SK-N-SH treated with all-trans-retinoic acid at 6 μM for 48 hours (cell line): ENCODE measurements around the gene GZMA.
"Not testable (repeated sequence)": the region's sequence is repeated elsewhere in the genome, so short reads cannot be mapped to it uniquely, and the experiment has no call there.

ENCODE experiments used
- GLIS3 ChIP-seq: fragments of 250-450 bp; sonication (Bioruptor Pico); IDR thresholded peaks from 2 replicates; pipeline ENCODE4 v1.5.0; 2020; ENCODE audit warnings: mild to moderate bottlenecking, moderate library complexity
- ZNF8 ChIP-seq: fragments of 450-650 bp; formaldehyde crosslinking; IDR thresholded peaks from 2 replicates; pipeline ENCODE4 v1.5.0; 2020; ENCODE audit warnings: mild to moderate bottlenecking, moderate library complexity

DNA sequence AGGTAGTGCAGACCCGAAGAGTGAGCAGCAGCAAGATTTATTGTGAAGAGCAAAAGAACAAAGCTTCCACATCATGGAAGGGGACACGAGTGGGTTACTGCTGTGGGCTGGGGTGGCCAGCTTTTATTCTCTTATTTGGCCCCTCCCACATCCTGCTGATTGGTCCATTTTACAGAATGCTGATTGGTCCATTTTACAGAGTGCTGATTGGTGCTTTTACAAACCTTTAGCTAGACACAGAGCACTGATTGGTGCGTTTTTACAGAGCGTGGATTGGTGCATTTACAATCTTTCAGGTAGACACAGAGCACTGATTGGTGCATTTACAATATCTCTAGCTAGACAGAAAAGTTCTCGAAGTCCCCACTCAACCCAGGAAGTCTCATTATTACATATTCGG, 11.4 kb upstream of the GZMA start:
- not testable (repeated sequence) for TF ChIP-seq ZNF8, GLIS3 (CRISPR knock-in tag)
